Liver (tissue), 9 donors: Measurements from ENCODE around the gene ASAP2. TPM values are rescaled to one million over a fixed set of nuclear protein-coding genes. Genes with fewer than 3 reads are reported as not detected.

Source experiments
- DNase-seq: peaks from one replicate; pipeline ENCODE4 v3.0.0-alpha.2; 2017; ENCODE audit warnings: low spot score
- H3K27ac ChIP-seq, 2 donors: one replicate each; pipeline ENCODE4 v1.7.0; 2013; ENCODE audit warnings: inconsistent platforms in 2 of 2, low read length in 2 of 2, control low read depth in 1 of 2, low read depth in 1 of 2, mild to moderate bottlenecking in 1 of 2
- H3K27me3 ChIP-seq, 4 donors: one replicate each; pipeline versions ENCODE4 v1.6.1 to v1.7.0; 2013; ENCODE audit warnings: low read length in 3 of 4, inconsistent platforms in 1 of 4, mild to moderate bottlenecking in 1 of 4, moderate library complexity in 1 of 4; ENCODE audit not compliant: control insufficient read depth in 4 of 4, insufficient read depth in 4 of 4
- H3K36me3 ChIP-seq, 4 donors: one replicate each; pipeline versions ENCODE4 v1.6.1 to v1.7.0; 2013; ENCODE audit warnings: low read length in 3 of 4, mild to moderate bottlenecking in 3 of 4, low read depth in 1 of 4, moderate library complexity in 1 of 4; ENCODE audit not compliant: control insufficient read depth in 4 of 4, insufficient read depth in 3 of 4
- H3K4me1 ChIP-seq, 4 donors: one replicate each; pipeline versions ENCODE4 v1.6.1 to v1.7.0; 2013; ENCODE audit warnings: low read length in 3 of 4, mild to moderate bottlenecking in 3 of 4, moderate library complexity in 1 of 4; ENCODE audit not compliant: control insufficient read depth in 4 of 4, insufficient read depth in 4 of 4
- H3K4me3 ChIP-seq, 3 donors: one replicate each; pipeline versions ENCODE4 v1.6.1 to v1.7.0; 2013; ENCODE audit warnings: low read length in 3 of 3, control low read depth in 1 of 3, low read depth in 1 of 3, mild to moderate bottlenecking in 1 of 3
- H3K9ac ChIP-seq, 2 donors: one replicate each; pipeline ENCODE4 v1.7.0; 2013; ENCODE audit warnings: low read length in 2 of 2, mild to moderate bottlenecking in 2 of 2, moderate library complexity in 2 of 2, control low read depth in 1 of 2, low read depth in 1 of 2
- H3K9me3 ChIP-seq, 4 donors: one replicate each; pipeline versions ENCODE4 v1.6.1 to v1.7.0; 2013; ENCODE audit warnings: low read length in 3 of 4; ENCODE audit not compliant: control insufficient read depth in 4 of 4
- EGR1 ChIP-seq, 2 donors: IDR thresholded peaks; 2 replicates each; pipeline ENCODE4 v1.6.1; 2016 to 2018; ENCODE audit warnings: antibody characterized with exemption in 2 of 2, low read depth in 2 of 2
- FOXA1 ChIP-seq: IDR thresholded peaks from 2 replicates; pipeline ENCODE4 v1.6.1; 2016; ENCODE audit warnings: antibody characterized with exemption
- GABPA ChIP-seq, 2 donors: IDR thresholded peaks in 1 of 2; conservative IDR thresholded peaks in 1 of 2; 2 replicates each; pipeline ENCODE4 v1.6.1; 2016; ENCODE audit warnings: antibody characterized with exemption in 2 of 2, mild to moderate bottlenecking in 1 of 2, moderate library complexity in 1 of 2
- HNF4A ChIP-seq, 2 donors: conservative IDR thresholded peaks; 2 replicates each; pipeline ENCODE4 v1.6.1; 2016; ENCODE audit warnings: antibody characterized with exemption in 2 of 2, mild to moderate bottlenecking in 2 of 2
- HNF4G ChIP-seq: IDR thresholded peaks from 2 replicates; pipeline ENCODE4 v1.6.1; 2016; ENCODE audit warnings: antibody characterized with exemption
- NR2F2 ChIP-seq: IDR thresholded peaks from 2 replicates; pipeline ENCODE4 v1.6.1; 2016; ENCODE audit warnings: antibody characterized with exemption
- RAD21 ChIP-seq, 2 donors: IDR thresholded peaks; 2 replicates each; pipeline ENCODE4 v1.6.1; 2016; ENCODE audit warnings: antibody characterized with exemption in 2 of 2, mild to moderate bottlenecking in 2 of 2
- RXRA ChIP-seq, 2 donors: IDR thresholded peaks; 2 replicates each; pipeline ENCODE4 v1.6.1; 2017 to 2018; ENCODE audit warnings: antibody characterized with exemption in 2 of 2, mild to moderate bottlenecking in 1 of 2
- TAF1 ChIP-seq: conservative IDR thresholded peaks from 2 replicates; pipeline ENCODE4 v1.6.1; 2016; ENCODE audit warnings: antibody characterized with exemption, mild to moderate bottlenecking
- YY1 ChIP-seq: IDR thresholded peaks from 2 replicates; pipeline ENCODE4 v1.6.1; 2016; ENCODE audit warnings: antibody characterized with exemption, mild to moderate bottlenecking
- WGBS: extraction: QIAGEN DNeasy Blood & Tissue Kit; methylation state at CpG from one replicate; pipeline ENCODE4 v1.1.7; 2013; 5-methylcytosine and 5-hydroxymethylcytosine counted together
- polyA plus RNA-seq, 2 donors: library from polyadenylated mRNA; stranded (reverse) in 1 of 2; unstranded in 1 of 2; fragments of 200-250 nt in 1 of 2; fragments of >200 nt in 1 of 2; fragmentation: Nextera tagmentation in 1 of 2; extraction: Ambion mirVana in 1 of 2; gene quantifications; one replicate each; pipeline versions ENCODE4 v1.2.1 to v1.2.3, GENCODE V29; 2013 to 2015
- total RNA-seq, 2 donors: library from RNA; depleted of rRNA; stranded (reverse); fragments of >200 nt; gene quantifications; one replicate each; pipeline ENCODE4 v1.2.3, GENCODE V29; 2014
- TF ChIP-seq, protein P1 (sequence below): fragments of 150-350 bp; IDR thresholded peaks from 2 replicates; pipeline ENCODE4 v1.5.1; 2017; ENCODE audit warnings: improper control_type of control experiment, low read depth, low read length; ENCODE audit not compliant: missing input control
- TF ChIP-seq, protein P2 (sequence below): IDR thresholded peaks from 2 replicates; pipeline ENCODE4 v1.6.1; 2016; ENCODE audit warnings: antibody characterized with exemption
- TF ChIP-seq, protein P3 (sequence below): IDR thresholded peaks from 2 replicates; pipeline ENCODE4 v1.6.1; 2016; ENCODE audit warnings: antibody characterized with exemption
- TF ChIP-seq, protein P4 (sequence below): IDR thresholded peaks from 2 replicates; pipeline ENCODE4 v1.6.1; 2016; ENCODE audit warnings: antibody characterized with exemption, mild to moderate bottlenecking
- donor health status: healthy.
- donor health status: healthy.
- donor health status: healthy.
- donor health status: healthy.
- donor health status: healthy.

Gene ASAP2
- total and polyA plus RNA-seq, 4 donors: 0.36 to 5.9 (median 2.6) TPM

DNA sequence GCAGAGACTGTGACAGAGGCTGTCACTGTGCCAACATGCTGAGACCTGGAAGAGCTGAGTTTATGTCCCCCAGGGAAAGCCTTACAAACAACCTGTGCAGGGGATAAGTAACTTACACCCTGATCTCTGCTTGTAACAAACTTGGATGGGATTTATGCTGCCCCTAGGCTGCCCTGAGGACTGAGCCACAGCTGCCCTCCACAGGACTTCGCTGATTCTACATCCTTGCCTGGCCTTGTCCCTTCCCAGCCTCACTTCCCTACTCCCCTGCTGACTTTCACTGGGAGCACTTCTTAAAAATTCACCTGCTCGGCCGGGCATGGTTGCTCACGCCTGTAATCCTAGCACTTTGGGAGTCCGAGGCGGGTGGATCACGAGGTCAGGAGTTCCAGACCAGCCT lies 45.9 kb upstream of the ASAP2 start:
- Histone ChIP-seq H3K9ac (no peak overlapping the region), H3K27ac (no peak overlapping the region), H3K4me1 (no peaks in the 10 kb centered on the region), H3K9me3 (no peaks in the 10 kb centered on the region), H3K36me3 (no peaks in the 10 kb centered on the region), H3K4me3 (no peak overlapping the region), H3K27me3 (no peaks in the 10 kb centered on the region)
- TF ChIP-seq HNF4A (conservative IDR thresholded peaks at IDR 0.05): no peak
- no peak for TF ChIP-seq FOXA1
- TF ChIP-seq RAD21 (IDR thresholded peaks at IDR 0.05): no peak
- TF ChIP-seq YY1: no peak
- TF ChIP-seq GABPA (IDR thresholded peaks at IDR 0.05 in 1 of 2, conservative IDR thresholded peaks at IDR 0.05 in 1 of 2): no peak
- TF ChIP-seq, protein P1, sequence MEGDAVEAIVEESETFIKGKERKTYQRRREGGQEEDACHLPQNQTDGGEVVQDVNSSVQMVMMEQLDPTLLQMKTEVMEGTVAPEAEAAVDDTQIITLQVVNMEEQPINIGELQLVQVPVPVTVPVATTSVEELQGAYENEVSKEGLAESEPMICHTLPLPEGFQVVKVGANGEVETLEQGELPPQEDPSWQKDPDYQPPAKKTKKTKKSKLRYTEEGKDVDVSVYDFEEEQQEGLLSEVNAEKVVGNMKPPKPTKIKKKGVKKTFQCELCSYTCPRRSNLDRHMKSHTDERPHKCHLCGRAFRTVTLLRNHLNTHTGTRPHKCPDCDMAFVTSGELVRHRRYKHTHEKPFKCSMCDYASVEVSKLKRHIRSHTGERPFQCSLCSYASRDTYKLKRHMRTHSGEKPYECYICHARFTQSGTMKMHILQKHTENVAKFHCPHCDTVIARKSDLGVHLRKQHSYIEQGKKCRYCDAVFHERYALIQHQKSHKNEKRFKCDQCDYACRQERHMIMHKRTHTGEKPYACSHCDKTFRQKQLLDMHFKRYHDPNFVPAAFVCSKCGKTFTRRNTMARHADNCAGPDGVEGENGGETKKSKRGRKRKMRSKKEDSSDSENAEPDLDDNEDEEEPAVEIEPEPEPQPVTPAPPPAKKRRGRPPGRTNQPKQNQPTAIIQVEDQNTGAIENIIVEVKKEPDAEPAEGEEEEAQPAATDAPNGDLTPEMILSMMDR: no peak
- TF ChIP-seq EGR1 (IDR thresholded peaks at IDR 0.05; ENCODE audit: low read depth in 2 of 2): no peak
- TF ChIP-seq RXRA (IDR thresholded peaks at IDR 0.05): no peak
- TF ChIP-seq, protein P2, sequence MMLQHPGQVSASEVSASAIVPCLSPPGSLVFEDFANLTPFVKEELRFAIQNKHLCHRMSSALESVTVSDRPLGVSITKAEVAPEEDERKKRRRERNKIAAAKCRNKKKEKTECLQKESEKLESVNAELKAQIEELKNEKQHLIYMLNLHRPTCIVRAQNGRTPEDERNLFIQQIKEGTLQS: no peak
- TF ChIP-seq NR2F2: no peak
- TF ChIP-seq, protein P3, sequence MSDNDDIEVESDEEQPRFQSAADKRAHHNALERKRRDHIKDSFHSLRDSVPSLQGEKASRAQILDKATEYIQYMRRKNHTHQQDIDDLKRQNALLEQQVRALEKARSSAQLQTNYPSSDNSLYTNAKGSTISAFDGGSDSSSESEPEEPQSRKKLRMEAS: no peak
- WGBS: 91% methylated on average over 7 of the region's 7 CpGs
- no peak for DNase-seq

DNA sequence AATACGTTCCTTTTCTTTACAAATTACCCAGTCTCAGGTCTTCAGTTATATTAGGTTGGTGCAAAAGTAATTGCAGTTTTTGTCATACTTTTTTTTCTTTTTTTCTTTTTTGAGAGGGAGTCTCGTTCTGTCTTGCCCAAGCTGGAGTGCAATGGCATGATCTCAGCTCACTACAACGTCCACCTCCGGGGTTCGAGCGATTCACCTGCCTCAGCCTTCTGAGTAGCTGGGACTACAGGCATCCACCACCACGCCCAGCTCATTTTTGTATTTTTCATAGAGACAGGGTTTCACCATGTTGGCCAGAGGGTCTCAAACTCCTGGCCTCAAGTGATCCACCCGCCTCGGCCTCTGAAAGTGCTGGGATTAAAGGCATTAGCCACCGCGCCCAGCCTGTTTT lies 43.8 kb upstream of the ASAP2 start:
- H3K9ac ChIP-seq: no peak overlapping the region
- no peak for DNase-seq
- 93% methylated on average over 11 of the region's 11 CpGs for WGBS
- no peak overlapping the region for H3K4me3 ChIP-seq
- no peaks in the 10 kb centered on the region for H3K36me3 ChIP-seq
- no peak overlapping the region for H3K27ac ChIP-seq
- H3K9me3 ChIP-seq: no peaks in the 10 kb centered on the region
- TF ChIP-seq RAD21 (IDR thresholded peaks at IDR 0.05): no peak
- H3K4me1 ChIP-seq: no peaks in the 10 kb centered on the region
- no peaks in the 10 kb centered on the region for H3K27me3 ChIP-seq

DNA sequence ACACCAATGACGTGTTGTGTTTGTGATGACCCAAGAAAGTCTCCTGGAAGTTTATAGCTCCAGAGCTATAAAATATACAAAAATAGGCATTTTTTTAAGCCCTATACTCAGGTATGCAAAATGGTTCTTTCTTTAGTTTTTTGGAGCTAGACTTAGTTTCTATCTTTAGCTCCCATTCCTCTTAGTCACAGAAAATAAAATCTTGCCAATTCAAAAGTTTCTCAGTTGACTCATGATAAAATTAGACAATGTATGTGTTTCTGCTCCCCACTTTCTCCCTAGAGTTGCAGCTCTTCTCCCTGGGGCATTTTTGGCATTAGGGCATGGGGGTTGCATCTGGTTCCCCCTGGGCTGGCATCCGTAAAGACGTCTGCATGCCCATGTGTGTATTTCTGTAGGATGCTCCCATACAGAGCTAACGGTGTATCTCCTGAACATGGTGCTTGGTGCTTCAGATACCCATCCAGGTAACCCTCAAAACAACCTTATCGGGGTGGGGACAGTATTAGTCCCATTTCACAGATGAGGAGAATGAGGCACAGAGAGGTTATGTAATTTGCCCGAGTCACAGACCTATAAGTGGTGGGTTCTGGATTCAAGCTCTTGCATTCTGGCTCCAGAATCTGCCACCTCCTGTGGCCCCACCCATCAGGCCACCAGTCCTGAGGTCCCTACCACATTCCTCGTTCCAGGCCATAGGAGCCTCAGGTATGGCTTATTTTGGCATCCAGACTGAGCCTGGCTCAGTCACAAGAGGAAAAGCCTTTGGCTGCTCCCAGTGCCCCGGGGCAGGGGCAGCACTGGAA lies 43.1 kb upstream of the ASAP2 start:
- no peak for TF ChIP-seq NR2F2
- TF ChIP-seq, protein P4, sequence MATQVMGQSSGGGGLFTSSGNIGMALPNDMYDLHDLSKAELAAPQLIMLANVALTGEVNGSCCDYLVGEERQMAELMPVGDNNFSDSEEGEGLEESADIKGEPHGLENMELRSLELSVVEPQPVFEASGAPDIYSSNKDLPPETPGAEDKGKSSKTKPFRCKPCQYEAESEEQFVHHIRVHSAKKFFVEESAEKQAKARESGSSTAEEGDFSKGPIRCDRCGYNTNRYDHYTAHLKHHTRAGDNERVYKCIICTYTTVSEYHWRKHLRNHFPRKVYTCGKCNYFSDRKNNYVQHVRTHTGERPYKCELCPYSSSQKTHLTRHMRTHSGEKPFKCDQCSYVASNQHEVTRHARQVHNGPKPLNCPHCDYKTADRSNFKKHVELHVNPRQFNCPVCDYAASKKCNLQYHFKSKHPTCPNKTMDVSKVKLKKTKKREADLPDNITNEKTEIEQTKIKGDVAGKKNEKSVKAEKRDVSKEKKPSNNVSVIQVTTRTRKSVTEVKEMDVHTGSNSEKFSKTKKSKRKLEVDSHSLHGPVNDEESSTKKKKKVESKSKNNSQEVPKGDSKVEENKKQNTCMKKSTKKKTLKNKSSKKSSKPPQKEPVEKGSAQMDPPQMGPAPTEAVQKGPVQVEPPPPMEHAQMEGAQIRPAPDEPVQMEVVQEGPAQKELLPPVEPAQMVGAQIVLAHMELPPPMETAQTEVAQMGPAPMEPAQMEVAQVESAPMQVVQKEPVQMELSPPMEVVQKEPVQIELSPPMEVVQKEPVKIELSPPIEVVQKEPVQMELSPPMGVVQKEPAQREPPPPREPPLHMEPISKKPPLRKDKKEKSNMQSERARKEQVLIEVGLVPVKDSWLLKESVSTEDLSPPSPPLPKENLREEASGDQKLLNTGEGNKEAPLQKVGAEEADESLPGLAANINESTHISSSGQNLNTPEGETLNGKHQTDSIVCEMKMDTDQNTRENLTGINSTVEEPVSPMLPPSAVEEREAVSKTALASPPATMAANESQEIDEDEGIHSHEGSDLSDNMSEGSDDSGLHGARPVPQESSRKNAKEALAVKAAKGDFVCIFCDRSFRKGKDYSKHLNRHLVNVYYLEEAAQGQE: no peak
- no peak for TF ChIP-seq HNF4G
- no peak for TF ChIP-seq TAF1
- Histone ChIP-seq H3K4me3 (no peak overlapping the region), H3K9ac (no peak overlapping the region), H3K36me3 (no peaks in the 10 kb centered on the region), H3K4me1 (no peaks in the 10 kb centered on the region), H3K27ac (no peak overlapping the region), H3K27me3 (no peaks in the 10 kb centered on the region), H3K9me3 (no peaks in the 10 kb centered on the region)
- WGBS: 87% methylated on average over 8 of the region's 8 CpGs
- no peak for DNase-seq
